H9 (cell line): Measurements from ENCODE around the gene ERC2. TPM values are rescaled to one million over a fixed set of nuclear protein-coding genes. Genes with fewer than 3 reads are reported as not detected.

Source experiments
- DNase-seq: peaks from one replicate; pipeline ENCODE4 v3.0.0-alpha.2; 2017
- H2AFZ ChIP-seq: one replicate; pipeline ENCODE4 v1.6.1; 2013; ENCODE audit warnings: mild to moderate bottlenecking, low read length, control low read depth, moderate library complexity
- H2AK5ac ChIP-seq: 2 replicates; pipeline ENCODE4 v1.6.1; 2013; ENCODE audit warnings: low read length, control low read depth, mixed read lengths; ENCODE audit not compliant: insufficient read length
- H2BK120ac ChIP-seq: one replicate; pipeline ENCODE4 v1.6.1; 2013; ENCODE audit warnings: low read depth, mild to moderate bottlenecking, low read length, control low read depth, inconsistent platforms; ENCODE audit not compliant: poor library complexity, severe bottlenecking
- H2BK12ac ChIP-seq: 2 replicates; pipeline ENCODE4 v1.6.1; 2013; ENCODE audit warnings: low read length, control low read depth, mixed read lengths, low read depth; ENCODE audit not compliant: insufficient read length
- H2BK15ac ChIP-seq: 2 replicates; pipeline ENCODE4 v1.6.1; 2013; ENCODE audit warnings: low read depth, low read length, control low read depth
- H2BK20ac ChIP-seq: one replicate; pipeline ENCODE4 v1.6.1; 2013; ENCODE audit warnings: low read depth, mild to moderate bottlenecking, low read length, control low read depth, inconsistent platforms; ENCODE audit not compliant: poor library complexity, severe bottlenecking
- H2BK5ac ChIP-seq: 2 replicates; pipeline ENCODE4 v1.6.1; 2013; ENCODE audit warnings: low read length, control low read depth, mixed read lengths; ENCODE audit not compliant: insufficient read length
- H3K14ac ChIP-seq: 2 replicates; pipeline ENCODE4 v1.6.1; 2013; ENCODE audit warnings: low read length, control low read depth; ENCODE audit not compliant: insufficient read depth
- H3K18ac ChIP-seq: 2 replicates; pipeline ENCODE4 v1.6.1; 2013; ENCODE audit warnings: low read depth, mild to moderate bottlenecking, mixed read lengths, low read length, control low read depth; ENCODE audit not compliant: insufficient read length
- H3K23ac ChIP-seq: 2 replicates; pipeline ENCODE4 v1.6.1; 2013; ENCODE audit warnings: low read length, control low read depth, mixed read lengths, low read depth; ENCODE audit not compliant: insufficient read length
- H3K23me2 ChIP-seq: 2 replicates; pipeline ENCODE4 v1.6.1; 2013; ENCODE audit warnings: low read depth, mild to moderate bottlenecking, mixed read lengths, low read length, control low read depth; ENCODE audit not compliant: insufficient read length, poor library complexity, severe bottlenecking
- H3K27ac ChIP-seq: 2 replicates; pipeline ENCODE4 v1.5.1; 2013; ENCODE audit warnings: low read length, control low read depth, mixed read lengths, low read depth; ENCODE audit not compliant: insufficient read length
- H3K27me3 ChIP-seq: 2 replicates; pipeline ENCODE4 v1.6.1; 2013; ENCODE audit warnings: low read length, control low read depth, inconsistent platforms; ENCODE audit not compliant: insufficient read depth
- H3K4ac ChIP-seq: 2 replicates; pipeline ENCODE4 v1.6.1; 2013; ENCODE audit warnings: low read depth, mild to moderate bottlenecking, control low read depth, inconsistent platforms, low read length, moderate library complexity
- H3K4me1 ChIP-seq: 2 replicates; pipeline ENCODE4 v1.6.1; 2013; ENCODE audit warnings: low read length, control low read depth, inconsistent platforms; ENCODE audit not compliant: insufficient read depth
- H3K4me2 ChIP-seq: 2 replicates; pipeline ENCODE4 v1.6.1; 2013; ENCODE audit warnings: low read length, control low read depth, mixed read lengths; ENCODE audit not compliant: insufficient read length, insufficient read depth
- H3K56ac ChIP-seq: 2 replicates; pipeline ENCODE4 v1.6.1; 2013; ENCODE audit warnings: low read depth, mild to moderate bottlenecking, mixed read lengths, low read length, control low read depth; ENCODE audit not compliant: insufficient read length
- H3K79me1 ChIP-seq: 2 replicates; pipeline ENCODE4 v1.6.1; 2013; ENCODE audit warnings: low read depth, mild to moderate bottlenecking, moderate library complexity, low read length, control low read depth, inconsistent platforms; ENCODE audit not compliant: insufficient read depth, poor library complexity, severe bottlenecking
- H3K79me2 ChIP-seq: 2 replicates; pipeline ENCODE4 v1.6.1; 2013; ENCODE audit warnings: low read length, control low read depth, inconsistent platforms; ENCODE audit not compliant: insufficient read depth
- H3K9ac ChIP-seq: 2 replicates; pipeline ENCODE4 v1.6.1; 2013; ENCODE audit warnings: low read length, control low read depth, mixed read lengths; ENCODE audit not compliant: insufficient read length; ENCODE audit errors: extremely low read depth
- H3K9me3 ChIP-seq: one replicate; pipeline ENCODE4 v1.6.1; 2013; ENCODE audit warnings: low read depth, low read length, inconsistent platforms; ENCODE audit not compliant: control insufficient read depth
- H3T11ph ChIP-seq: one replicate; pipeline ENCODE4 v1.6.1; 2013; ENCODE audit warnings: mild to moderate bottlenecking, low read length, control low read depth, inconsistent platforms
- H4K20me1 ChIP-seq: one replicate; pipeline ENCODE4 v1.6.1; 2013; ENCODE audit not compliant: control insufficient read depth, insufficient read length, insufficient read depth
- H4K5ac ChIP-seq: 2 replicates; pipeline ENCODE4 v1.6.1; 2013; ENCODE audit warnings: low read depth, mild to moderate bottlenecking, mixed read lengths, low read length, control low read depth; ENCODE audit not compliant: insufficient read length
- H4K8ac ChIP-seq: replicated peaks from 2 replicates; pipeline ENCODE4 v1.6.1; 2013; ENCODE audit warnings: low read length, control low read depth, mixed read lengths, low read depth; ENCODE audit not compliant: insufficient read length
- H4K91ac ChIP-seq: 2 replicates; pipeline ENCODE4 v1.6.1; 2013; ENCODE audit warnings: low read depth, mild to moderate bottlenecking, moderate library complexity, mixed read lengths, low read length, control low read depth; ENCODE audit not compliant: insufficient read length
- H3K27ac Mint-ChIP-seq, 3 experiments: 2 replicates in 2 of 3; 3 replicates in 1 of 3; pipeline ENCODE4 v1.8.0; 2020 to 2021; ENCODE audit warnings: mixed read lengths in 3 of 3, mild to moderate bottlenecking in 1 of 3, moderate library complexity in 1 of 3
- H3K27me3 Mint-ChIP-seq: 2 replicates; pipeline ENCODE4 v1.8.0; 2021; ENCODE audit warnings: low read depth, mild to moderate bottlenecking, moderate library complexity, mixed read lengths
- H3K36me3 Mint-ChIP-seq, 3 experiments: 2 replicates in 2 of 3; 3 replicates in 1 of 3; pipeline ENCODE4 v1.8.0; 2020 to 2021; ENCODE audit warnings: low read depth in 3 of 3, mixed read lengths in 3 of 3; ENCODE audit not compliant: insufficient read depth in 1 of 3
- H3K4me1 Mint-ChIP-seq, 2 experiments: 2 replicates each; pipeline ENCODE4 v1.8.0; 2020; ENCODE audit warnings: mixed read lengths in 2 of 2
- H3K4me3 Mint-ChIP-seq, 2 experiments: 2 replicates in 1 of 2; 3 replicates in 1 of 2; pipeline ENCODE4 v1.8.0; 2020 to 2021; ENCODE audit warnings: mild to moderate bottlenecking in 2 of 2, mixed read lengths in 2 of 2, moderate library complexity in 1 of 2
- H3K9me3 Mint-ChIP-seq, 2 experiments: 2 replicates in 1 of 2; 3 replicates in 1 of 2; pipeline ENCODE4 v1.8.0; 2020; ENCODE audit warnings: mild to moderate bottlenecking in 2 of 2, mixed read lengths in 2 of 2, moderate library complexity in 1 of 2
- WGBS: extraction: QIAGEN DNeasy Blood & Tissue Kit; methylation state at CpG from one replicate; pipeline ENCODE4 v1.1.7; 2013; ENCODE audit warnings: missing lambda C conversion rate, low lambda C conversion rate, mixed read lengths; ENCODE audit not compliant: insufficient read length; ENCODE audit errors: extremely low coverage; 5-methylcytosine and 5-hydroxymethylcytosine counted together
- total RNA-seq: library from RNA; stranded (reverse); gene quantifications from 2 replicates; pipeline ENCODE4 v1.2.1, GENCODE V29; 2021
- TF ChIP-seq, protein P1 (sequence below): fragments of 200-600 bp; sonication (generic); conservative IDR thresholded peaks from 3 replicates; pipeline ENCODE4 v1.8.0; 2021; ENCODE audit warnings: antibody characterized with exemption, mild to moderate bottlenecking

Gene ERC2
- total RNA-seq, 1 experiment from 2014 or later: 15.4 TPM

- Histone ChIP-seq H3K9me3 (no peaks in the 10 kb centered on the region), H3K79me1 (no peaks in the 10 kb centered on the region), H3K23me2 (no peaks in the 10 kb centered on the region), H2BK5ac (no peak overlapping the region), H4K91ac (no peak overlapping the region), H3T11ph (no peak overlapping the region), H3K14ac (no peak overlapping the region), H2AK5ac (no peak overlapping the region), H3K9ac (no peak overlapping the region), H3K27me3 (no peaks in the 10 kb centered on the region), H2BK120ac (no peak overlapping the region), H4K5ac (no peak overlapping the region), H3K4me2 (no peak overlapping the region), H3K4me1 (peaks cover 3% of the 10 kb centered on the region; the same call in 1 of the 2 replicates), H3K27ac (no peak overlapping the region), H3K4ac (no peak overlapping the region), H3K79me2 (no peaks in the 10 kb centered on the region), H3K23ac (no peak overlapping the region), H3K56ac (no peak overlapping the region), H4K8ac (no peak overlapping the region), H2BK12ac (no peak overlapping the region), H2BK15ac (no peak overlapping the region), H2AFZ (no peak overlapping the region), H4K20me1 (no peaks in the 10 kb centered on the region), H3K18ac (no peak overlapping the region), H2BK20ac (no peak overlapping the region)
- Mint-ChIP-seq H3K4me3 (no peak overlapping the region), H3K4me1 (peaks cover 28 to 41% of the 10 kb centered on the region in 2 experiments), H3K36me3 (peaks cover 0 to 6% (median 2%) of the 10 kb centered on the region in 3 experiments; a peak in 4 of 7 replicates), H3K9me3 (peaks cover 1 to 2% of the 10 kb centered on the region in 2 experiments; a peak in 3 of 5 replicates), H3K27ac (peak overlapping the region in 1 of 3 experiments; percentile 32; a peak in 1 of 7 replicates), H3K27me3 (no peaks in the 10 kb centered on the region)
- DNase-seq: no peak
- WGBS: no CpG with 5 or more reads among the region's 3 CpGs
- TF ChIP-seq, protein P1, sequence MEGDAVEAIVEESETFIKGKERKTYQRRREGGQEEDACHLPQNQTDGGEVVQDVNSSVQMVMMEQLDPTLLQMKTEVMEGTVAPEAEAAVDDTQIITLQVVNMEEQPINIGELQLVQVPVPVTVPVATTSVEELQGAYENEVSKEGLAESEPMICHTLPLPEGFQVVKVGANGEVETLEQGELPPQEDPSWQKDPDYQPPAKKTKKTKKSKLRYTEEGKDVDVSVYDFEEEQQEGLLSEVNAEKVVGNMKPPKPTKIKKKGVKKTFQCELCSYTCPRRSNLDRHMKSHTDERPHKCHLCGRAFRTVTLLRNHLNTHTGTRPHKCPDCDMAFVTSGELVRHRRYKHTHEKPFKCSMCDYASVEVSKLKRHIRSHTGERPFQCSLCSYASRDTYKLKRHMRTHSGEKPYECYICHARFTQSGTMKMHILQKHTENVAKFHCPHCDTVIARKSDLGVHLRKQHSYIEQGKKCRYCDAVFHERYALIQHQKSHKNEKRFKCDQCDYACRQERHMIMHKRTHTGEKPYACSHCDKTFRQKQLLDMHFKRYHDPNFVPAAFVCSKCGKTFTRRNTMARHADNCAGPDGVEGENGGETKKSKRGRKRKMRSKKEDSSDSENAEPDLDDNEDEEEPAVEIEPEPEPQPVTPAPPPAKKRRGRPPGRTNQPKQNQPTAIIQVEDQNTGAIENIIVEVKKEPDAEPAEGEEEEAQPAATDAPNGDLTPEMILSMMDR: no peak
These were observed 336.2 kb downstream of the ERC2 start for GRCh38 chr3:56131974-56132590.
